ENCODE data around the gene TRIOBP.
A peak's percentile ranks its signal among the peaks of the same experiment; 100 is the strongest.

The TRIOBP gene

GRCh38 chr22:37806409-37807333 lies 109.8 kb downstream of the TRIOBP start:
- peak overlapping the region; percentile 70 for H3K4me3 ChIP-seq (replicated peaks; ENCODE audit: low read depth, low read length)
- no peak for DNase-seq (ENCODE audit: extremely low read depth, low read depth)
- no peak for TF ChIP-seq CTCF (IDR thresholded peaks at IDR 0.05; ENCODE audit: low read depth, low read length, missing control alignments)

GRCh38 chr22:37807410-37808293 lies 110.8 kb downstream of the TRIOBP start, which contains the start of gene GCAT:
GCAT (plus strand) TSS chr22:37807934; CDS start chr22:37807968, 34 bp downstream.
- DNase-seq (ENCODE audit: extremely low read depth, low read depth): peak; percentile 81

GRCh38 chr22:37808294-37808657 lies 111.4 kb downstream of the TRIOBP start:
- DNase-seq (ENCODE audit: extremely low read depth, low read depth): no peak
- peak overlapping the region; percentile 70 for H3K4me3 ChIP-seq (replicated peaks; ENCODE audit: low read depth, low read length)
- TF ChIP-seq CTCF (IDR thresholded peaks at IDR 0.05; ENCODE audit: low read depth, low read length, missing control alignments): no peak

More at GRCh38 chr22:37807410-37808293, 110.8 kb downstream of the TRIOBP start, which contains the start of gene GCAT:
- TF ChIP-seq CTCF (IDR thresholded peaks at IDR 0.05; ENCODE audit: low read depth, low read length, missing control alignments): no peak
- H3K4me3 ChIP-seq (replicated peaks; ENCODE audit: low read depth, low read length): peak within 1 kb of the TSS; percentile 70

GRCh38 chr22:37809672-37810333 lies 113.0 kb downstream of the TRIOBP start:
- TF ChIP-seq CTCF (IDR thresholded peaks at IDR 0.05; ENCODE audit: low read depth, low read length, missing control alignments): no peak
- DNase-seq (ENCODE audit: extremely low read depth, low read depth): no peak
- H3K4me3 ChIP-seq (replicated peaks; ENCODE audit: low read depth, low read length): peak overlapping the region; percentile 70; the same call in 1 of the 2 replicates

GRCh38 chr22:37811867-37812266 lies 115.0 kb downstream of the TRIOBP start:
- no peak overlapping the region for H3K4me3 ChIP-seq (replicated peaks; ENCODE audit: low read depth, low read length)
- DNase-seq (ENCODE audit: extremely low read depth, low read depth): no peak
- no peak for TF ChIP-seq CTCF (IDR thresholded peaks at IDR 0.05; ENCODE audit: low read depth, low read length, missing control alignments)

All from HFF-Myc (cell line).